ENCODE data around the gene ELK3.
"Not testable (repeated sequence)": the region's sequence is repeated elsewhere in the genome, so short reads cannot be mapped to it uniquely, and the experiment has no call there.

Gene ELK3

DNA sequence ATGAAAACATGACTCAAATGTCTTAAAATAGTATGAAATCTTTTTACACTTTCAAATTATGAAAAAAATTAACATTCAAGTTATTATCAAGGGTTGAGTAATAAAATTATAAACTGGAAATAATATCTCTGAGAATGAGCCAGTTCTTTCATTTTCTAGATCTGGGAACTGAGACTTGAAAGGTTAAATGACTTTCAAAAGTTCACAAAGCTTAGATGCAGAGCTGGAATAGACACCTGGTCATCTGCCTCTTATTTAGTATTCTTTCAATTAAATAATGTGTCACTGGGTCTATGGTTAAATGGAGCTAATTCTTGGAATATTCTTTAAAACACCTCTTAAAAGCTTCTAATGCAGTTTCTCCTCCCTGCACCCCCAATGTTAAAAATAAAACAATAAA is 119.4 kb downstream of the ELK3 start:
- no peak for DNase-seq

DNA sequence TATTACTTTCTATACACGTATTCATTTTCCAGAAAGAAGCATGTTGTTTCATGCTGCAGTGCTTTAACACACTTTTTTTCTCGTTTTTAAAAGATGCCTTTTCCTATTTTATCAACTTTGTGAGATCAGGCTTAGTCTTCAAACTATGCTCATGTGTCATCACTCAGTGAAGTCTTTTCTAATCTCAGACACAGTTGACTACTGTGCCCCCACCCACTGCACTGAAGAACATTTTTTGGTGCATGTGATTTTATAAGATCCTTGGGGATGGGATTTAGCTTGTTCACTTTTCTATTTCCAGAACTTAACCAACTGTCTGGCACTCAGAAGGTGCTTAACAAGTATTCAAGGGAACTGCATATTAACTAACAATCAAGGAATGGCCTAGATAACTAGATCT is 120.5 kb downstream of the ELK3 start:
- no peak for DNase-seq

DNA sequence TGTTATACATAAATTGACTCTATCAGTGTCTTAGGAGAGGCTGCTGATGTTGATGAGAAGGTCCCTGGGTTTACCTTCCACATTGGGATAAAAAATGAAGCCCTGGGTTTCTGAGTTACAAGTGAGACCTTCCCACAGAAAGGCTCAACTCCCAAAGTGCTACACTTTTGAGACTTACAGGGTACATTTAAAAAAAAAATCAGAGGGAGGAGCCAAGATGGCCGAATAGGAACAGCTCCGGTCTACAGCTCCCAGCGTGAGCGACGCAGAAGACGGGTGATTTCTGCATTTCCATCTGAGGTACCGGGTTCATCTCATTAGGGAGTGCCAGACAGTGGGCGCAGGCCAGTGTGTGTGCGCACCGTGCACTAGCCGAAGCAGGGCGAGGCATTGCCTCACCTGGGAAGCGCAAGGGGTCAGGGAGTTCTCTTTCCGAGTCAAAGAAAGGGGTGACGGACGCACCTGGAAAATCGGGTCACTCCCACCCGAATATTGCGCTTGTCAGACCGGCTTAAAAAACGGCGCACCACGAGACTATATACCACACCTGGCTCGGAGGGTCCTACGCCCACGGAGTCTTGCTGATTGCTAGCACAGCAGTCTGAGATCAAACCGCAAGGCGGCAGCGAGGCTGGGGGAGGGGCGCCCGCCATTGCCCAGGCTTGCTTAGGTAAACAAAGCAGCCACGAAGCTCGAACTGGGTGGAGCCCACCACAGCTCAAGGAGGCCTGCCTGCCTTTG is 121.7 kb downstream of the ELK3 start:
- DNase-seq: peak; percentile 11

DNA sequence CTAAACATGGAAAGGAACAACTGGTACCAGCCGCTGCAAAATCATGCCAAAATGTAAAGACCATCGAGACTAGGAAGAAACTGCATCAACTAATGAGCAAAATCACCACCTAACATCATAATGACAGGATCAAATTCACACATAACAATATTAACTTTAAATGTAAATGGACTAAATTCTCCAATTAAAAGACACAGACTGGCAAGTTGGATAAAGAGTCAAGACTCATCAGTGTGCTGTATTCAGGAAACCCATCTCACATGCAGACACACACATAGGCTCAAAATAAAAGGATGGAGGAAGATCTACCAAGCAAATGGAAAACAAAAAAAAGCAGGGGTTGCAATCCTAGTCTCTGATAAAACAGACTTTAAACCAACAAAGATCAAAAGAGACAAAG is 123.6 kb downstream of the ELK3 start:
- DNase-seq: not testable (repeated sequence)

All from activated gamma-delta T cell treated with Interleukin-2 at 50 U/mL for 16 hours (primary cell).